Endothelial cell of umbilical vein (primary cell): ENCODE measurements around the gene KRTAP10-5. TPM values are rescaled to one million over a fixed set of nuclear protein-coding genes. Genes with fewer than 3 reads are reported as not detected.

Source experiments
- BruUV-seq: library from RNA; stranded (reverse); fragments of 400-500 nt; replicated peaks from 2 replicates; lab custom pipeline; 2021; lab: Mats Ljungman, UMichigan
- CTCF ChIA-PET: fragments of 300-600, 350-600 bp; sonication (Branson Sonifier 250); formaldehyde crosslinking; loops from one replicate; lab custom pipeline; 2021; ENCODE audit warnings: antibody characterized with exemption, inconsistent platforms; lab: Charles Lee
- POLR2A ChIA-PET: fragments of 300-600, 350-600 bp; sonication (Branson Sonifier 250); formaldehyde crosslinking; loops from one replicate; lab custom pipeline; 2021; ENCODE audit warnings: antibody characterized with exemption, inconsistent platforms; lab: Charles Lee
- DNase-seq: peaks from one replicate; pipeline ENCODE4 v3.0.0-alpha.2; 2011; ENCODE audit warnings: low read depth, low spot score
- FAIRE-seq: peaks from 2 replicates; lab custom pipeline; 2011; peaks lifted over from hg19 to GRCh38; lab: Jason Lieb, UNC
- H2AFZ ChIP-seq: 2 replicates; pipeline ENCODE4 v1.6.0; 2012; ENCODE audit warnings: low read depth, low read length, control low read depth, inconsistent platforms
- H3K27ac ChIP-seq: 2 replicates; pipeline ENCODE4 v1.5.1; 2011; ENCODE audit warnings: low read depth, mild to moderate bottlenecking, control low read depth, low read length, moderate library complexity; ENCODE audit not compliant: insufficient read depth
- H3K27me3 ChIP-seq, 2 experiments: 2 replicates each; pipeline versions ENCODE4 v1.6.0 to v1.6.1; 2011; ENCODE audit warnings: low read length in 2 of 2, mixed read lengths in 1 of 2; ENCODE audit not compliant: control insufficient read depth in 2 of 2, insufficient read depth in 2 of 2
- H3K36me3 ChIP-seq, 2 experiments: 2 replicates in 1 of 2; 3 replicates in 1 of 2; pipeline ENCODE4 v1.5.1; 2011; ENCODE audit warnings: low read length in 2 of 2, mild to moderate bottlenecking in 1 of 2, moderate library complexity in 1 of 2; ENCODE audit not compliant: control insufficient read depth in 2 of 2, insufficient read depth in 2 of 2; ENCODE audit errors: extremely low read depth in 1 of 2
- H3K4me1 ChIP-seq: 3 replicates; pipeline ENCODE4 v1.5.1; 2011; ENCODE audit warnings: mild to moderate bottlenecking, low read length; ENCODE audit not compliant: control insufficient read depth, insufficient read depth; ENCODE audit errors: extremely low read depth
- H3K4me2 ChIP-seq: 2 replicates; pipeline ENCODE4 v1.6.1; 2011; ENCODE audit warnings: low read length, control low read depth, mixed read lengths; ENCODE audit not compliant: insufficient read depth
- H3K4me3 ChIP-seq, 3 experiments: fragments of 200-600 bp in 1 of 3; sonication (generic), shearing (Covaris generic) in 1 of 3; replicated peaks in 1 of 3; 2 replicates each; pipeline ENCODE4 v1.5.1; 2011 to 2016; ENCODE audit warnings: control low read depth in 3 of 3, low read length in 3 of 3, mild to moderate bottlenecking in 2 of 3, inconsistent platforms in 1 of 3, low read depth in 1 of 3, moderate library complexity in 1 of 3; ENCODE audit not compliant: insufficient read depth in 1 of 3
- H3K79me2 ChIP-seq: 2 replicates; pipeline ENCODE4 v1.6.0; 2012; ENCODE audit warnings: low read length, inconsistent platforms; ENCODE audit not compliant: control insufficient read depth, insufficient read depth
- H3K9ac ChIP-seq: replicated peaks from 2 replicates; pipeline ENCODE3; 2011; ENCODE audit warnings: low read length, control low read depth; ENCODE audit not compliant: insufficient read depth; ENCODE audit errors: extremely low read depth
- H3K9me1 ChIP-seq: replicated peaks from 3 replicates; pipeline ENCODE4 v1.6.0; 2011; ENCODE audit warnings: mild to moderate bottlenecking, low read length; ENCODE audit not compliant: control insufficient read depth, insufficient read depth; ENCODE audit errors: extremely low read depth
- H3K9me3 ChIP-seq: replicated peaks from 2 replicates; pipeline ENCODE4 v1.5.1; 2012; ENCODE audit warnings: low read length, inconsistent platforms; ENCODE audit not compliant: control insufficient read depth, insufficient read depth
- H4K20me1 ChIP-seq: replicated peaks from 2 replicates; pipeline ENCODE3; 2011; ENCODE audit warnings: mild to moderate bottlenecking, low read length; ENCODE audit not compliant: control insufficient read depth, insufficient read depth; ENCODE audit errors: extremely low read depth
- CTCF ChIP-seq, 2 donors: IDR thresholded peaks; 1 replicate in 1 of 2; 2 replicates in 1 of 2; pipeline ENCODE4 v1.5.1; 2011; ENCODE audit warnings: low read length in 2 of 2, mild to moderate bottlenecking in 2 of 2, moderate library complexity in 2 of 2, control low read depth in 1 of 2, inconsistent platforms in 1 of 2, low read depth in 1 of 2; ENCODE audit not compliant: insufficient read depth in 1 of 2; ENCODE audit errors: extremely low read depth in 1 of 2
- EZH2 ChIP-seq: IDR thresholded peaks from 2 replicates; pipeline ENCODE4 v1.6.1; 2012; ENCODE audit warnings: borderline replicate concordance, low read depth, mild to moderate bottlenecking, moderate library complexity, low read length, inconsistent platforms; ENCODE audit not compliant: severe bottlenecking
- FOS ChIP-seq: IDR thresholded peaks from 2 replicates; pipeline ENCODE4 v1.6.1; 2011; ENCODE audit warnings: mild to moderate bottlenecking, low read length, moderate library complexity, borderline replicate concordance; ENCODE audit not compliant: insufficient read depth
- GATA2 ChIP-seq: IDR thresholded peaks from 2 replicates; pipeline ENCODE4 v1.7.0; 2011; ENCODE audit warnings: low read depth, mild to moderate bottlenecking, moderate library complexity, mixed read lengths, low read length; ENCODE audit not compliant: insufficient read length, insufficient read depth
- JUN ChIP-seq: IDR thresholded peaks from 2 replicates; pipeline ENCODE4 v1.6.1; 2011; ENCODE audit warnings: borderline replicate concordance, low read depth; ENCODE audit not compliant: insufficient read length, insufficient read depth
- MAX ChIP-seq: IDR thresholded peaks from 2 replicates; pipeline ENCODE4 v1.6.1; 2011; ENCODE audit not compliant: insufficient read depth, insufficient read length
- MYC ChIP-seq: IDR thresholded peaks from one replicate; pipeline ENCODE4 v1.6.1; 2011; ENCODE audit warnings: mild to moderate bottlenecking, low read depth, low read length
- POLR2A ChIP-seq: IDR thresholded peaks from 2 replicates; pipeline ENCODE4 v1.6.1; 2012; ENCODE audit warnings: low read depth, mild to moderate bottlenecking, control low read depth, low read length
- POLR2AphosphoS5 ChIP-seq: IDR thresholded peaks from 2 replicates; pipeline ENCODE4 v1.6.1; 2012; ENCODE audit warnings: low read depth, mild to moderate bottlenecking, control low read depth, low read length, moderate library complexity; ENCODE audit not compliant: insufficient read depth
- dilution Hi-C: fragments of 300-500 bp; cut with MboI; formaldehyde crosslinking; loops from one replicate; pipeline ENCODE4 v1.15.0; 2019; ENCODE audit warnings: low sequenced_read_pairs; ENCODE audit not compliant: extremely low pct_ligation_motif_present
- intact Hi-C: fragments of 100-400 bp; cut with micrococcal nuclease; formaldehyde crosslinking; loops from one replicate; pipeline ENCODE4 v1.10.0; 2022
- polyA plus RNA-seq, 4 experiments: library from polyadenylated mRNA; depleted of rRNA in 3 of 4; stranded (reverse) in 3 of 4; unstranded in 1 of 4; fragments of >200 nt; gene quantifications; 2 replicates each; pipeline versions ENCODE4 v1.2.1 to v1.2.3, GENCODE V29; 2011 to 2012; ENCODE audit warnings: missing spikeins in 1 of 4
- total RNA-seq: library from RNA; stranded (reverse); gene quantifications from 2 replicates; pipeline ENCODE4 v1.2.3, GENCODE V29; 2021

KRTAP10-5 gene
- total and polyA plus RNA-seq, 2 donors (not counting 3 experiments of a cell fraction or from before 2014, with no cell fraction given) = not detected

- Histone ChIP-seq H4K20me1 (no peaks in the 10 kb centered on the region), H3K36me3 (no peaks in the 10 kb centered on the region), H3K79me2 (no peaks in the 10 kb centered on the region), H3K9me3 (no peaks in the 10 kb centered on the region), H3K4me2 (no peak overlapping the region), H3K9me1 (no peaks in the 10 kb centered on the region), H3K4me1 (no peaks in the 10 kb centered on the region), H2AFZ (no peak overlapping the region), H3K9ac (no peak overlapping the region), H3K4me3 (no peak overlapping the region), H3K27me3 (no peaks in the 10 kb centered on the region), H3K27ac (no peak overlapping the region)
- FAIRE-seq (no peak), DNase-seq (no peak)
- dilution Hi-C loops = no loop called here
- TF ChIP-seq FOS (no peak), GATA2 (no peak), MAX (no peak), EZH2 (no peak), CTCF (IDR thresholded peaks at IDR 0.05; ENCODE audit: extremely low read depth in 1 of 2, insufficient read depth in 1 of 2, low read depth in 1 of 2, low read length in 2 of 2) (no peak), POLR2A (no peak), MYC (no peak), JUN (no peak), POLR2AphosphoS5 (no peak)
- intact Hi-C loops = no loop called here
- BruUV-seq = no TSS peak
- ChIA-PET CTCF (no interaction called here), POLR2A (no interaction called here)
Measured at GRCh38 chr21:44529503-44530125, 50.8 kb downstream of the KRTAP10-5 start.

Other genes with a start within 250 kb of the KRTAP10-5 start
- 6.3 and 7.2 TPM in 2 replicates for gene CFAP410, start 241.2 kb downstream of the KRTAP10-5 start, total RNA-seq
- 12.2 and 15.0 TPM in 2 replicates for gene CFAP410, start 241.2 kb downstream of the KRTAP10-5 start, polyA plus RNA-seq
- not detected in 2 replicates for gene TRPM2, start 227.0 kb downstream of the KRTAP10-5 start, total RNA-seq
- gene TRPM2, start 227.0 kb downstream of the KRTAP10-5 start, polyA plus RNA-seq = 0.02 TPM in 1 of 2 replicates, not detected in the other
- 4.2 and 4.8 TPM in 2 replicates for gene LRRC3, start 125.1 kb downstream of the KRTAP10-5 start, total RNA-seq
- 4.9 and 5.1 TPM in 2 replicates for gene LRRC3, start 125.1 kb downstream of the KRTAP10-5 start, polyA plus RNA-seq
- gene KRTAP10-1, start 40.4 kb downstream of the KRTAP10-5 start, total RNA-seq = not detected in 2 replicates
- not detected in 2 replicates for gene KRTAP10-1, start 40.4 kb downstream of the KRTAP10-5 start, polyA plus RNA-seq
- not detected in 2 replicates for gene KRTAP10-2, start 29.1 kb downstream of the KRTAP10-5 start, total RNA-seq
- gene KRTAP10-2, start 29.1 kb downstream of the KRTAP10-5 start, polyA plus RNA-seq = not detected in 2 replicates
- not detected in 2 replicates for gene KRTAP10-3, start 21.8 kb downstream of the KRTAP10-5 start, total RNA-seq
- gene KRTAP10-3, start 21.8 kb downstream of the KRTAP10-5 start, polyA plus RNA-seq = not detected in 2 replicates
- gene KRTAP10-4, start 6.9 kb downstream of the KRTAP10-5 start, total RNA-seq = not detected in 2 replicates
- not detected in 2 replicates for gene KRTAP10-4, start 6.9 kb downstream of the KRTAP10-5 start, polyA plus RNA-seq
- gene KRTAP10-6, start 11.9 kb upstream of the KRTAP10-5 start, total RNA-seq = not detected in 2 replicates
- gene KRTAP10-6, start 11.9 kb upstream of the KRTAP10-5 start, polyA plus RNA-seq = not detected in 2 replicates
- not detected in 2 replicates for gene KRTAP10-7, start 20.0 kb upstream of the KRTAP10-5 start, total RNA-seq
- gene KRTAP10-7, start 20.0 kb upstream of the KRTAP10-5 start, polyA plus RNA-seq = not detected in 2 replicates
- not detected in 2 replicates for gene KRTAP10-8, start 31.5 kb upstream of the KRTAP10-5 start, total RNA-seq
- gene KRTAP10-8, start 31.5 kb upstream of the KRTAP10-5 start, polyA plus RNA-seq = not detected in 2 replicates
- not detected in 2 replicates for gene KRTAP10-9, start 46.5 kb upstream of the KRTAP10-5 start, total RNA-seq
- not detected in 2 replicates for gene KRTAP10-9, start 46.5 kb upstream of the KRTAP10-5 start, polyA plus RNA-seq
- gene KRTAP10-10, start 56.8 kb upstream of the KRTAP10-5 start, total RNA-seq = not detected in 2 replicates
- not detected in 2 replicates for gene KRTAP10-10, start 56.8 kb upstream of the KRTAP10-5 start, polyA plus RNA-seq
- gene KRTAP10-11, start 65.8 kb upstream of the KRTAP10-5 start, total RNA-seq = not detected in 2 replicates
- gene KRTAP10-11, start 65.8 kb upstream of the KRTAP10-5 start, polyA plus RNA-seq = not detected in 2 replicates
- gene KRTAP12-4, start 74.1 kb upstream of the KRTAP10-5 start, total RNA-seq = not detected in 2 replicates
- not detected in 2 replicates for gene KRTAP12-4, start 74.1 kb upstream of the KRTAP10-5 start, polyA plus RNA-seq
- gene KRTAP12-3, start 77.3 kb upstream of the KRTAP10-5 start, total RNA-seq = not detected in 2 replicates
- gene KRTAP12-3, start 77.3 kb upstream of the KRTAP10-5 start, polyA plus RNA-seq = not detected in 2 replicates
- not detected in 2 replicates for gene KRTAP12-2, start 86.3 kb upstream of the KRTAP10-5 start, total RNA-seq
- not detected in 2 replicates for gene KRTAP12-2, start 86.3 kb upstream of the KRTAP10-5 start, polyA plus RNA-seq
- not detected in 2 replicates for gene KRTAP12-1, start 101.6 kb upstream of the KRTAP10-5 start, total RNA-seq
- gene KRTAP12-1, start 101.6 kb upstream of the KRTAP10-5 start, polyA plus RNA-seq = not detected in 2 replicates
- gene KRTAP10-12, start 116.6 kb upstream of the KRTAP10-5 start, total RNA-seq = not detected in 2 replicates
- not detected in 2 replicates for gene KRTAP10-12, start 116.6 kb upstream of the KRTAP10-5 start, polyA plus RNA-seq
- gene TSPEAR, start 131.0 kb upstream of the KRTAP10-5 start, total RNA-seq = not detected in 2 replicates
- 0.01 TPM in 1 of 2 replicates, not detected in the other for gene TSPEAR, start 131.0 kb upstream of the KRTAP10-5 start, polyA plus RNA-seq
- 114 and 117 TPM in 2 replicates for gene UBE2G2, start 221.2 kb upstream of the KRTAP10-5 start, total RNA-seq
- gene UBE2G2, start 221.2 kb upstream of the KRTAP10-5 start, polyA plus RNA-seq = 86.4 and 95.0 TPM in 2 replicates
- 99.7 and 102 TPM in 2 replicates for gene SUMO3, start 237.5 kb upstream of the KRTAP10-5 start, total RNA-seq
- 109 and 123 TPM in 2 replicates for gene SUMO3, start 237.5 kb upstream of the KRTAP10-5 start, polyA plus RNA-seq